NCI-H128 (cell line): ENCODE data around the gene XCL1.
"Not testable (repeated sequence)": the region's sequence is repeated elsewhere in the genome, so short reads cannot be mapped to it uniquely, and the experiment has no call there.

Source experiments
- DNase-seq: peaks from one replicate; lab custom pipeline; 2025; ENCODE audit not compliant: unreplicated experiment; lab: John Stamatoyannopoulos, UW

XCL1 gene

DNA sequence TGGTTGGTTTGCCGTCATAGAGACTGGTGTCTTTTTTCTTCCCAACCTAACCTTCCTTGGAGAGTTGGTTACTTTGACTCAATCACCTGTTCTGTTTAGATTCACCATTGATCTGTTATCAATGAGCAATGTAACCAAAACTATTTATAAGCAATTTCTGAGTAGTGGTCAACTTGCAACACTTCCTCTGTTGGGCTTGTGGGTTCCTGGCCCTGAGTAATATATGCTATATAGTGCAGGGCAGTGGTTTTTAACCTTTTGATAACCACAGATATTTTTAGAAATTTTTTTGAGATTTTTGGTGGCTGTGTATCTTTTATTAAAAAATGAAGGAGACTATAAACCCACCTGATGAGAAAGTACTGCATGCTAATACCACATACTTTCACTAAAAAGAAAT is 9.4 kb upstream of the XCL1 start:
- no peak for DNase-seq

DNA sequence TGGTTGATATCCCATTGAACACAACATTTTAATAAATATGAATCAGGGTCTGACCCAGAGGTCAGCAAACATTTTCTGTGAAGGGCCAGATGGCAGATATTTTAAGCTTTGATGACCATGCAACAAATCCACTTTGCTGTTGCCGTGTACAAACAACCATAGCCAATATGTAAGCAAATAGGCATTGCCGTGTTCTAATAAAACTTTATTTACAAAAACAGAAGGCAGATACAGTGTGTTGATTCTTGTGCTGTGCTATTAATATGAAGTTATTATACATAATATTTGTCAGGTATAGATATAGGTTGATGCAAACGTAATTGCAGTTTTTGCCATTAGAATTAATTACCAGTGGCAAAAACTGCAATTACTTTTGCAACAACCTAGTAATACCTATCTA is 8.8 kb upstream of the XCL1 start:
- no peak for DNase-seq

DNA sequence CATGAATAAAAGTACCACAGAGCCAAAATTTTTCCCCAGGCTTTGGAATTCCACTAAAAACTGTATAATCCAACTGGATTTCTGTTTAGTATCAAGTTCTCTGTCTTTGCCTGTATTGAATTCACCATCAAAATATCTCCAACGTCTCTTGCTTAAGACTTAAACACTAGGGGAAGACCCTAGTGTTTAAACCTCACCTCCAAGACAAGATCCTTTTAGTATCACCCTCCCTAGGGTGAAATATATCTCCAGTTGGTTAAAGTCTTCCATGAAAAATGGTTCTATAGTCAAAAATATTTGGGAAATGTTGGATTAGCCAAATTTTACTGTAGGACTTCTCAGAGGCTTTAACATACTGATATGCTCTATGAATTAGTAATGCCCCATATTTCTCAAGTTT is 8.1 kb upstream of the XCL1 start:
- no peak for DNase-seq

DNA sequence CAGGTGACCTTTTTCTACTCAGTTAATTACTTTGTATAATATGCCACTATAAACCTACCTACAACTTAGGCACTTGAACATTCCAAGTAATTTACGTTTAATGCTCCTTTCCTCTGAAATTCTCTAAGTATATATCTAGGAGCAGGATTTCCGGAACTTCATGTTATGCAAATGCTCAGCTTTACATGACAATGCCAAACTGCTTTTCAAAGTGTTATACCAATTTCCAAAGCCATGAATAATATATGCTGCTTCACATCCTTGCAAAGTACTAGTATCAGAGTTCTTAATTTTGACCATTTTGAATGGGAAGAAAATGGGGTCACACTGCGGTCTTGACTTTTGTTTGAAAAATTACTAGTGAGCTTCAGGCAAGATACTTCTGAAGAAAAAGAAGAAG is 5.8 kb upstream of the XCL1 start:
- no peak for DNase-seq

DNA sequence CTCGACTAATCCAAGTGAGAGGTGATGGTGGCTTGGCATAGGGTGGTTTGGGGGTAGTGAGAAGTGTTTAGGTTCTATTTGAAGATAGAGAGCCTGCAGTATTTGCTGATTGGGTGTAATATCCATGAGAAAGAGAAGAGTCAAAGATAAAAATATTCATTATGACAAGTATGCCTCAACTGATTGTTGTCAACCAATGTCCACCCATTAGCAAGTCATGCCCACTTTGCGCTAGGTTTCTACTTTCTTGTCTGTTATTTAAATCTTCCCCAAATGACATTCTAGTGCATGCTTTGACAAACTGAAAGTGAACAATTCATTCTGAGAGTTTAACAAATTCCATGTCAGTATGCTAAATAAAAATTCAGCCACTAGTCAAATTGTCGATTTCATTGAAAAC is 3.8 kb upstream of the XCL1 start:
- DNase-seq = no peak

DNA sequence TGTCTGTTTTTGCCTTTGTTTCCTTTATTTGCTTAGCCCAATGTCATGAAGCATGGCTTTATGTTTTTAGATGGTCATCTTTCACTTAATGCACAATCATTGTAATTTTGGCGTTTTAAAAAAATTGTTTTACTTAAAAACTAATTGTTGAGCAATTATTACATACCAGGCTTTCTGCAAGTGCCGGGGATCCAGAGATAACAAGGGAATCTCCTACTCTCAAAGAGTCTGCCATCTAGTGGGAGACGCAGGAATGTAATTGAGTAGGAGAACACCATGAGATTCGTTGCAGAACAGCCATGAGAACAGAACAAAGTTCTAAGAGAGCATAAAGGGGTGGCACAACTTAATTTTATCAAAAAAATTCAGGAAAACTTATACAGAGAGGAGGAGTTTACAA is 2.2 kb upstream of the XCL1 start:
- DNase-seq = not testable (repeated sequence)

DNA sequence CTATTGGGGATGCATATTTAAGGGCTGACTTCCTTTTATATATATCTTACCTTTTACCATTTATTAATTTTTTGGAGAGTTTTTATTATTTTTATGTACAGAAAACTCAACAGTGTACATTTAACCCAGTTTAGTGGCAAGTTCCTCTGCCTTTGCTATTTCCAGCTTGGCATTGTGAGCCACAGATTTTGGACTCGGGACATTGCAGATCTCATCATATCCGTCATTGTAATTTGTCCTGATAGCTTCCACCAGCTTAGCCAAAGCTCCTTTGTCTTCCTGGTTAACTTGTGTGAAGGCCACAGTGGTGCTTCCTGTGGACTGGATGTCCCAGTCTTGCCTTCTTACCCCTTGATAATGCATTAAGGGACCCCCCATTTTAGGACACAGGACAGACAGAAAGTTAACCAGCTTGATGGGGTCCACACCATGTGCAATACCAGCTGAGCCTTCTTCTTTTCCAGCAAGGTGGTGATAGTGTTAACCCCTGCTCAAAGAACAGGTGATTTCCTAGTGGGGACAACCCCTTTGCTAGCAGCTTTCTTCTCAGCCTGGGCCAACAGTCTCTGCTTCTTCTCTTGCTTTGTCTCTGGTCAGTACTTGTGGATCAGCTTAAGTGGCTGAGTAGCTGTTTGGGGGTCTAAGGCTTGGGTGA is 2.3 kb downstream of the XCL1 start:
- not testable (repeated sequence) for DNase-seq

DNA sequence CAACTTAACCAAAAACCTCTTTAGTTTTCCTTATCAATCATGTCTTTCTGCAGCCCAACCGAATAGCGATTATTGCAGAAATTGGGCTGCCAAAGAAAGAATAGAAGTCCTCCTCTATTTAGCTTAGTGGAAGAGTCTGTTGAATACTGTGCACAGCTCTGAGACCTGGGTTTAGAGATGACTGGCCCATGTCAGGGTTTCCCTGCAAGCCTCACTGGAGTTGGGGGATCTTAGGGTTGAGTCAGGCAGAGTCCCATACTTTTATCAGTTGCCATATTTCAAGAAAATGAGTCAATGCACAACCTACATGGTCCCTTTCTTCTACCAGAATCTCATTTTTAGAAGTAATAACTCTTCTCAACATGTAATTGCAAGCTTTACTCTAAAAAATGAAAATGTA is 3.9 kb downstream of the XCL1 start:
- DNase-seq = not testable (repeated sequence)

DNA sequence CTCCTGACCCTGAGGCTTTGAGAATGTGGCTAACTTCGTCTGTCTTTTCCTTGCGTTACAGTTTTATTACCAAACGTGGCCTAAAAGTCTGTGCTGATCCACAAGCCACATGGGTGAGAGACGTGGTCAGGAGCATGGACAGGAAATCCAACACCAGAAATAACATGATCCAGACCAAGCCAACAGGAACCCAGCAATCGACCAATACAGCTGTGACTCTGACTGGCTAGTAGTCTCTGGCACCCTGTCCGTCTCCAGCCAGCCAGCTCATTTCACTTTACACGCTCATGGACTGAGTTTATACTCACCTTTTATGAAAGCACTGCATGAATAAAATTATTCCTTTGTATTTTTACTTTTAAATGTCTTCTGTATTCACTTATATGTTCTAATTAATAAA is 4.6 kb downstream of the XCL1 start:
- not testable (repeated sequence) for DNase-seq

DNA sequence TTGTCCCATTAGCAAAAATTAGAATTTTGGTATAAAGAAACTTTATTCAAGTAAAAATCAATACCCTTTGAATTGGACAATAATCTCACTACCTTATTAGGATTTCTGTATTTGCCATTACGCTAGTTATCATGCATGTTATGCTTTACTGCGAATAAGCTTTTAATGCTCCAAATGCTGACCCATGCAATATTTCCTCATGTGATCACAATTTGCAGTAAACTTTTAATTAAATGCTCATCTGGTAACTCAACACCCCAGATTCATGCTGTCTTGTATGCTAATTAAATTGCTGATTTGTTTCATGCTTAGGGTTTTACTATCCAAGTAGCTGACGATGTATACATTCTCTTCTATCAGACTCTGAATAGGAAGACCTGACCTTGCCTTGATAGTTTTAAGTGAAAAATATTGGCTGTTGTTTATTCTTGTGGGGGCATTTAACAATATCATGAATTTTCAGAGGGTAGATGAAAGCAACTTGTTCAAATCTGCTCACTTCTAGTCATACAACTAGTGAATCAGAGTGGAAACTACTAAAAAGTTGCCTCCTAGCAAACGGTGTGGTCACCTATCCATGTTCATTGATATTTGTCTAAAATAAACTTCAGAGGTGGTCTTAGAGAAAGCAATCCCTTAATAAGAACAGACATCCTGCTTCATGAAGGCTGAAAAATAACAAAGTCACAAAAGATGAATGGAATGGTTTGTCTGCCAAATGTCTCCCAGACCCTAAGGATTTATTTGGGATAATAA is 5.6 kb downstream of the XCL1 start:
- no peak for DNase-seq

DNA sequence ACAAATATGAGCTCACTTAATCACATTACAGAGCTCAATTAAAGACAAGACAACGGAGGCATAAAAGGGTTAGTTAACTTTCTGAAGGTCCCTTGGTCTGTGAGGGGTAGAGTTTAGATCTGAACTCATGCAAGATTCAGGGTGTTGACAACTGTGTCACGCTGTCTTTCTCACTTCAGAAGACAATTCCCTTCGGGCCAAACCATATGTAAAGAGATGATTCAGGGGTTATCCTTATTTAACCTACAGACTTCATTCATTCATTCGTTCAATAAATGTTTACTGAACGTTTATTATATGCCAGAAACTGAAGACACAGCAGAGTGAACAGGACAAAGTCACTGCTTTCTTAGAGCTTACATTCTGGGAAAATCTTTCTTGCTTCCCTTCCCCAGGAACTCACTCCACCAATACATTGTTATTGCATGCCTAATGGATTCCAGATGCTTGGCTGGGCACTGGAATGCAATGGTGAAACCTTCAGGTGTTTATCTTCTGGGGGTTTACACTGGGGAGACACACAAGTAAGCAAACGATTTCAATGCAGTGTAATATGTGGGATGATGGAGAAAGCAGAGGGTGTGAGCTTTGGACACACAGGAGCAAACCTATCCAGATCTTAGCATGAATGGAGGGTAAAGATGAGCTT is 6.4 kb downstream of the XCL1 start:
- no peak for DNase-seq

DNA sequence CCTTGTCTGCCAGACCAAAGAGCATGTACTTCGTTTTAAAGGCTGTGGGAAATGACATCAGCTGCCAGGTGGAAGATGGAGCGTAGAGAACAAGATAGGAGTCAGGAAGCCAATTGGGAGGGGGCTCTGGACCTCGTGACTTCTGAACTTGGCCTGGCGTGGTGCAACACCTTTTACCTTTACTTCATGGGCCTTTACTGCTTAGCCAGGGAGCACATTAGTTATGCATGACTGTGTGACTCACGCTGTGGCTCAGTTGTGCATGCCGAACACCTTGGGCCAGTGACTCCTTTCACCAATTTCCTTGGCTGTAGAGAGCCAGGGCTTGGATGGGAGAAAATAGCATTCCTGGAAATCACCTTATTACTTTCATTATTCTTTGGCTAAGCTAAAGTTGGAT is 7.2 kb downstream of the XCL1 start:
- no peak for DNase-seq

DNA sequence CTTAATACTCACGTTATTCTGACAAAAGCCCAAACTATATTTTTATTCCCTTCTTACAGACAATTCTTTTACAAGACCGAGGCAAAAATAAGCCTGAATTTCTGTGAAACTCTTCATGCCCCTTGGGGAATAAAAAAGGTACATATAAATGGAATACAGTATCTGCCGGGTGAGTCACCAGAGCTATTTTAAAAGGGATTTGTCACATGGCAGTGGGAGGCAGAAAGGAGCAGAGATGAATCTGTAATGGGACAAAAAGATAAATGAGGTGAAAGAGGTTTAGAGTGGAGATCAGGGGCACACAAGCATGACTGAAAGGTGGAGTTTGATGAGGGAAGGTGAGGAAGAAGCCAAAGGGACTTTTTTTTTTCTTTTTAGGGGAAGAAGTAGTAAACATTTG is 8.8 kb downstream of the XCL1 start:
- no peak for DNase-seq

DNA sequence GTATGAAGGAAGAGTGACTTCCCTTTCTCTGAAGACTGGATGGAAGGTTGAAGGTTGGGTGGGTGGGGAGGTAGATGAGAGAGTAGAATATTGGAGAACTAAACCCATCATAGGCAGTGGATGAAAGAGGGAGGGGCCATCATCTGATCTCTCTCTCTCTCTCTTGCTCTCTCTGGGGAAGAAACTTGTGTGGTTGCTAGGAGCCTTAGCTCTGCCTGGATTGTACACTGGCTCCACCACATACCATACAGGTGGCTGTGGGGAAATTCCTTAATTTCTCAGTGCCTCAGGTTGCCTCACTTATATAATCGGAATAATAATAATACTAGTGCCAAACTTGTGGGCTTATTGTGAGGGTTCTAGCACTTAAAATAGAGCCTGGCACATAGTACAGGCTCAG is 9.5 kb downstream of the XCL1 start:
- DNase-seq = no peak

DNA sequence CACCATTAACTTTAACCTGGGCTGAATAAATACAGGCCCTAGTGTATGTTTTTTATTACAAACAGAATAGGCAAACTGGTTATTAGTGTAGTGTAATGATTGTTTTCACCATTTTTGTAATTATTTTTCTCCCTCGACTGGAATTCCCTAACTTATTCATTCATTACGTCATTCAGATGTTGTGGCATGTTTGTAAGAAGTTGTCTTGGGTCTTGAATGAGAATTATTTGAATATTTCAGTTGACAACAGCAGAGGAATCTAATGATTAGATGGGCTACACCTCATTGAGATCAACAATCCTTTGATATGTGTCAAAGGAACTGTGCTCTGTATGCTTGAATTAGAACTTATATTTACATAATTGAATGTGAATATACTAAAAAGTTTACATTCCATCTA is 12.8 kb downstream of the XCL1 start:
- no peak for DNase-seq

DNA sequence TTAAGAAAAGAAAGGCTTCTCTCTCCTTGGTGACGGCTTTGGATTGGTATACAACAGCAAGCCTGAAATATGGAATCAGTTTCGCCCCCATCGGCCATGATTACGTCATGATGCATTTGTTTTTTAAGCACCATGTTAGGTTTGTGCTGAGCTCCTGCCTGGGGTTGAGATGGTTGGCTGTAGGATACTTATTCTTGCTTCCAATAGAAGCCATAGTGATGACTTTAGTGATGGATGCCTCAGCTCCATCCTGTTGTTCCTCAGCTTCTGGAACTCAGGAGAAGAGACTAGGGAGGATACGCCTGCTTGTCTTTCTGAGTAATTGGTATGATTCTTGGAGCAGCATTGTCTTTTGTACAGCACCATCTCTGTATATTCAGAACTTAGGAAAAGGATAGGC is 14.7 kb downstream of the XCL1 start:
- no peak for DNase-seq

DNA sequence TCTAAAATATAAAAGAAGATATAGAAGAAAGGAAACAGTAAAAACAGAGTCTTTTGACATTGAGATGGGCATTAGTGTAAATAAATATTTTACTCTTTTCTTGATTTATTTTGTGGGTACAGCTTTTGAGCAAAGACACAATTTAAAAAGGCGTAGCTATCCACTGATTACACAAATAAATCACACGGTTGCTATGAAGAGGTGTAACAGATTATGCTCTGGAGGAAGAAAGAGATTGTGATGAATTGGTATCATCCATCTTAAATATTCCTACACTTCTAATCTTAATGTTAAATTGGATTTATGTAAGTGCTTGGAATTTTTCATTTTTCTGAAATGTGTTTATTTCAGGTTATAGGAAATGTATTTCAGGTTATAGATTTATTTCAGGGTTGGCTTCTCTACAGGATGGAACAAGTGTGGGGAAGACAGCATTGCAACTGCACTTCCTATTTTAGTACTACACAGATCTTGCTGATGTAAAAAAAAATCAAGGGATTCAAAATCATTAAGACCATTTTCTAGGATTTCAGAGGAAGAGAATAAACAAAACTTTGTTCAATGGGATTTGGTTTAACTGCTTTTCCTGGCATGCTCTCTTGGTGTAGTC is 15.3 kb downstream of the XCL1 start:
- no peak for DNase-seq

DNA sequence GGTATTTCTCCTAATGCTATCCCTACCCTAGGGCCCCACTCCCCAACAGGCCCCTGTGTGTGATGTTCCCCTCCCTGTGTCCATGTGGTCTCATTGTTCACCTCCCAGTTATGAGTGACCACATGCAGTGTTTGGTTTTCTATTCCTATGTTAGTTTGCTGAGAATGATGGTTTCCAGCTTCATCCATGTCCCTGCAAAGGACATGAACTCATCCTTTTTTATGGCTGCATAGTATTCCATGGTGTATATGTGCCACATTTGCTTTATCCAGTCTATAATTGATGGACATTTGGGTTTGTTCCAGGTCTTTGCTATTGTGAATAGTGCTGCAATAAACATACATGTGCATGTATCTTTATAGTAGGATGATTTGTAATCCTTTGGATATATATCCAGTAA is 19.0 kb downstream of the XCL1 start:
- DNase-seq = not testable (repeated sequence)

DNA sequence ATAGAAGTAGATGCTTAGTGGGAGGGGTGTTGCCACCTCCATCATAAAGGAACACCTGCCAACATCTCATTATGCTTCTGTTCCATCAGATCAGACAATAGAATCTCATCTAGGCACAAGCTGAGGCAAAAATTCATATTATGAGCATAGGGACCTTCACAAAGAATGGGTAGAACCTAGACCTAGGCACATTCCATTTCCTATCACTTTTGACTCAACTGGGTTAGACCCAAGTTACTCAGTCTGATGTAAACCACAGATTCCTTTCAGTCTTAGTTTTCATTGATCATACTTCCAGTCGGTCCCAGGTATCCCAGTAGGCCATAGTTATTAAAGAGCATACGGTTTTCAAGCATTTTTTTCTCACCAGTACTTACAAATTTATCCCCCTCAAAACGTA is 21.7 kb downstream of the XCL1 start:
- DNase-seq = no peak

DNA sequence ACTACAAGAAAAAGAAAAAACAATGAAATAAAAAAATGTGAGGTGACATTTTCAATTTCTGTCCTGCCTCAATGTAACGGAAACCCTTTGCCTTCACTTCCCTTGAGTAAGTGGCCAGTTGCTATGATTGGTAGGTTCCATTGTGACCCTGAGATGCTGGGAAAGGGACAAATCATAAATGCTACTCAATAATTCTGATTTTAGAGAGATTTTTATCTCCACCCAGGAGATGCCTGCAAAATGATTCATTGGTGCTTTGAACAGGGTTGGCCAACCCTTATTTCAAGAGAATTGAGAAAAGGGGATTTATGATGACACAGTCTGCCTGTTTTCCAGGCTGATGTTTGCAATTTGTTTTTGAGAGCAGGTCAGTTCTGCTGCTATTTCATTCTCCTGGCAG is 22.5 kb downstream of the XCL1 start:
- no peak for DNase-seq

DNA sequence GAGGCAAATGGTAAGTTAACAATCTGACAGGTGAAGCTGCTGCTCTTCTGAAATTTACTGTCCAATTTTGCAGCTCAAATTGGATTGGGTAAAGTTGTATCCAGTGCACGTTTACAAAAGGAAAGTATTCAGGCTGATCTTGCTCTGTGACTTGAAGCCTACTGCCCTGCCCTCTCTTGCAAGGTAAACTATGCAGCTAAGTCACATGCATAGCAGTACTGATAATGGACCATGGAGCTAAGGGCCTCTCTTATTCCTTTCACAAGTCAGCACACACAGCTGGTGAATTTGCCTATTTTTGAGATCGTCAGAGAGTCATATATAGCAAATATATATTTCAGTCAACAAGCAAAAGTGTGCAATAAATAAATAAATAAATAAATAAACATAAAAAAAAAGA is 23.2 kb downstream of the XCL1 start:
- DNase-seq = no peak

DNA sequence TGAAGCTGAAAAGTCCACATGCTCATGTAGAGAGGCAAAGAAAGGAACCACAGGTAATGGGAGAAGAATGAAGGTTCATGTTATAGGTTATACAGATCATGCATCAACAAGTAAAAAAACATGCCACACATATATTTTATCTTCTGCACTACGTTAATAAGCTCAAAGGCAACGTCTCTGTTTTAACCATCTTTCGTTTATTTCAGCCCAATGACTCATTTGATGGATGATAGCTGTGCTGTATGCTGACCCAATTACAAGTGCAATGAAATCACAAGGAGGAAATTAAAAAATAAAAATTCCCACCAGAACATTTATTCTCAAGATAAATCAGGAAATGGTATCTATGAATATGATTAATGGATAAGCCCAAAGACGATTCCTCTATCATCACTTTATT is 24.6 kb downstream of the XCL1 start:
- DNase-seq = no peak
